Stimulated activated CD8-positive, alpha-beta memory T cell treated with anti-CD3 and anti-CD28 coated beads, Interleukin-12 subunit alpha, Interleukin-12 subunit beta, amount 100 ng/mL, for 24 hours (primary cell): ENCODE results near the gene INPP4B.

ENCODE experiments used
- DNase-seq: peaks from one replicate; pipeline ENCODE4 v3.0.0-alpha.2; 2020; ENCODE audit errors: extremely low read depth

The INPP4B gene

DNA sequence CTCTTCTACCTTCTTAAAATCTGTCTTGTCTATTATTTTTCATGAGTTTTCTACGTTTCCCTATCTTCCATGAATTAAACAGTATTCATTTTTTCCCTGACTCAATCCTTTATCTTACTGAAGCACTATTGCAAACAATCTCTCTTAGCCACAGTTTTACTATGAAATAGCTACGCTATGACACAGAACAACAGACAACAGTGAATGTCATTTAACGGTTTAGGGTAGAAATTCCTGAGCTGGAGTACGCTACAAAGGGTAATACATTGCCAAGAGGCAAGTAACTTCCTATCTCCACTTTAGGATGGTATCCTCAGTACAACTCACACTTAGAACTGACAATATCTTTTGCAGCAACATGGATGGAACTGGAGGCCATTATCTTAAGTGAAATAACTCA is 552.6 kb downstream of the INPP4B start:
- no peak for DNase-seq

GRCh38 chr4:142292231-142292630 is 553.9 kb downstream of the INPP4B start:
- DNase-seq = no peak

DNA sequence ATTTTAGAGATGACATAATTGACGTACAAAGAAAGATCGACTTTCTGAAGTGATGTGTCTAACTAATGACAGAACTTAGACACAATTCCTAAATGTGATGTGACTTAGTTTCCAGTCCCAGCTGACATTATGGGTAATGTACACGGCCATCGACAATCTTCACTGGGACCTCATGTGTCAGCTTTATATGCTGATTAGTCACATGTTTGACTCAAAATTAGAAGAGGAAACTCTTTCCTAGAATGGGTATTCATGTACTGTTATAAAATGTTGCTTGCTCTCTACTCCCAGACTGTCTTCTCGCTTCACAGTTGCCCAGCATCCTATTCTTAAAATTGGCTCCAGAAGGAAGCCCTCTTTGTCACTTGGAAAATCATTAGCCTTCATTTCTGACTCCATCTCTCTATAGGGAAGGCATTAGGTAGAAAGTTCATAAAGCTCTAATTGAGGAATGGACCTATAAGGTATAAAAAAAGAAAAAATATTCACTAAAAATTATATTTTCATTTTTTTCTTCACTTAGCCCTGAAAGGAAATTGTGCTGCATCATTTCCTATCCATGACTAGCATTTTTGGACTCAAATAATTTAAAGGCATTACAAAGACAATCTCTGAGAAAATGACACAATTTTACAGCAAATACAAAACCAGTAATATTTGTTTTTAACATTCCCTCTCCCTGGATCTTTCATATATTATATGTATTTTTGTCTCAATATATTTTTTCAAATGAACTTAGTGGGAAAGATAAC is 554.6 kb downstream of the INPP4B start:
- no peak for DNase-seq

DNA sequence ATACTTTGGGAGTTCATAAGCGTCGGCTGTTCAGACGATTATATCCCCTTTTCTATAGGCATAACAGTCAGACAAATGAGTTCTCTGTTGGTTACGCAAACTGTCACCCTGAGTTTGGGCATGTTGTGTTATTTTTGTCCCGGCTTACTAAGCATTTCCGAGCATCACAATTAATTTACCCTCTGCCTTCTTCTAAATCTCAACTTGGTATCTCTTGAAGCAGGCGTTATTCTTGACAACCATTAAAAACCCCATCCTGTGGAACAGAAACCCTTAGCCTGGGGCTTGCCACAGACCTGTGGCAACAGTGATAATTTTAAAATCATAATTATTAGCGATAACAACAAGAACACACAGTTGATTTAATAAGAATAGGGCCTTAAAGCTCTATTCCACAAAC is 558.7 kb downstream of the INPP4B start:
- no peak for DNase-seq

DNA sequence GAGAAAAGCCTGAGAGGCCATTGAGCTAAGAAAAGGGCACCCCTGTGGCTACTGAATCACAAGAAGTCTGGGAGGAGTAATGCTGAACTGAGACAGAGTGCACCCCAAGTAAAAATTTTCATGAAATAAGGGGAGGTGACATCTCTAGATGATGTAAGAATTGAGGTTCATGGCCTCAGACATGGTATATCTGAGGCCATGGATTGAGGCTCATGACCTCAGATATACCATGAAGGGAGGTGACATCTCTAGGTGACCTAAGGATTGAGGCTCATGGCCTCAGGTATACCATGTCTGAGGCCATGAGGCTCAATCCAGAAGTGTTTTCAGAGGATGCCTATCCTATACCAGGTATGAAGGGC is 560.9 kb downstream of the INPP4B start:
- no peak for DNase-seq

DNA sequence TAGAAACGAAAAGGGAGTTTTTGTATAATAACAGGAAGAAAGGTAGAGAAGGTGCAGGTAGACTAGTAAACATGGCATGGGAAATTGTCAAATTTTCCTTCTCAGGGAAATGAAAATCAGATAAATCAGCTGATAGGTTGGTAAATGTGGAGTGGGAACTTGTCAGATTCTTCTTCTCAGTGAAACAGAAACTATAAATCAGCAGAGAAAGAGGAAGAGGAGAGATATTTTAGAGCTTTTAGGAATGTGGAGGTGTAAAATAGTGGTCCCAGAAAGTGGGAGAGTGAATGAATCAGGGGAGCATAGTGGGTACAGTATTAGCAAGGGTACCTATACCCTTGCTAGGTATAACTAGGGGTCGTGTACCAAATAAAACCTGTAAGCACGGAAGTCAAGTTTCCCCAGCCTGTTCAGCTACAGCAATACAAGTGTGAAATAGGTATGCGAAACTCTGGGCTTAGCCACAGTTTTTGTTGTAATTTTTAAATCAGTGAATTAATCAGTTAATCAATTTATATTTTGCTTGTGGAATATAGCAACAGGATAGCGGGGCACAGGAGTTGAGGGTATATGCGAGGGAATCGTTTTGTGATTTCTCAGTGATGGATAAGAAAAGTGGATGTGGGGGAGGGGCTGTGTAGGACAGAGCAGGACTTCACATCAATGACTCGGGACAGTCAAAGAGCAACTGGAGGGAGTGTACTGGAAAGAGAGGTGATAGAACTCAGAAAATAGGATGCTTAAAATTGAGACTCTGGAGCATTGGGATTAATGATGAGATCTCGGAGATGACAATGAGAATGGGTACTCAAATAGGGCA is 561.5 kb downstream of the INPP4B start:
- no peak for DNase-seq

- no peak for DNase-seq
These were observed 563.1 kb downstream of the INPP4B start for GRCh38 chr4:142282870-142283431.

DNA sequence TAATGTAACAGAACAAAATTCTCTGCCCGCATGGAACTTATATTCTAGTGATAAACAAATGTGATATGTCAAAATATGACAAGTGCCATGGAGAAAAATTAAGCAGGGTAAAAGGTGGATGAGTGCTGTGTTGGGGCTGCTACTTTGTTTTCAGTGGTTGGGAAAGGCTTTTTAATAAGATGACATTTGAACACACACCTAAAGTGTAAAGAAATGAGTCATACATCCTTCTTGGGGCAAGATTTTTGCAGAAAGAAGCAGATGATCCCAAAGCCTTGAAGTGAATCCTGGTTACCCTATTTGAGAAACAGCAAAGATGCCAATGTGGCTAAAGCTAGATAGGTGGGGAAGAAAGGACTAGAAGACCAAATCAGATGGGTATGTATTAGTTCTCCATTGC is 564.1 kb downstream of the INPP4B start:
- no peak for DNase-seq

DNA sequence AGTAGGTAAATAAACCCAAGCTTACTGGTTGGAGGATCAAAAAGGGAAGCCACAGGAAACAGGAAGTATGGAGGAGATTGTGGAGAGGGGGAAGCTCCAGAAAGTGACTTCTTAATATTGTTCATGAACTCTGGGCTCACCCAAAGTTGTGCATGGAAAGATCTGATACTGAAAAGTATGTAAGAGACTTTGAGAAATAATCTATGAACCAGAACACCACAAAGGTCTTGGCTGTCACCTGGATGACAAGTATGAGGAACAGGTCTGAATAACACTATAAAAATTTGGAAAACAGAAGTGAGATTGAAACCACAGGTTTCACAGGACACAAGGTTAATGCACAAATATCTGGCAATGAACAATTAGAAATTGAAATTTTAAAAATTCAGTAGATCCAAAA is 567.4 kb downstream of the INPP4B start:
- DNase-seq = no peak

DNA sequence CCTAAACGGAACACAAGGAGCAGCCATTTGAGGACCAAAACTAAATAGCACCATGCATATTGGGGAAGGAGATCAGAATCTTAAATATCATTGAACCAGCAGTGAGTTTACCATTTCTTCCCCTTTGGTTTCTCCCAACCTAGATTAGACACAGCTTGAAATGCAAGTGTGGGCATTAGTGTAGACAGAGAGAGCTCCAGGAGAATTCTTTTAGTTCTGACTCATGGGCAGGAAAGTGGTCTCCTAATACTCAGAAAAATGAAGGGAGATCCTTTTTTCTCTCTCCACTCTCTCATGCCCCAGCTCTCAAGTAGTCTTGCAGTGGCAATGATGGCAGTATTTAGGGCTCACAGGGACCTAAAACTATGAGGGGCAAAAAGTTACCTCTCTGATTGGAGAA is 567.9 kb downstream of the INPP4B start:
- no peak for DNase-seq

- DNase-seq = no peak
These were observed 572.0 kb downstream of the INPP4B start for GRCh38 chr4:142274137-142274536.

GRCh38 chr4:142272452-142272851 is 573.6 kb downstream of the INPP4B start:
- no peak for DNase-seq

GRCh38 chr4:142271832-142272231 is 574.3 kb downstream of the INPP4B start:
- DNase-seq = no peak

DNA sequence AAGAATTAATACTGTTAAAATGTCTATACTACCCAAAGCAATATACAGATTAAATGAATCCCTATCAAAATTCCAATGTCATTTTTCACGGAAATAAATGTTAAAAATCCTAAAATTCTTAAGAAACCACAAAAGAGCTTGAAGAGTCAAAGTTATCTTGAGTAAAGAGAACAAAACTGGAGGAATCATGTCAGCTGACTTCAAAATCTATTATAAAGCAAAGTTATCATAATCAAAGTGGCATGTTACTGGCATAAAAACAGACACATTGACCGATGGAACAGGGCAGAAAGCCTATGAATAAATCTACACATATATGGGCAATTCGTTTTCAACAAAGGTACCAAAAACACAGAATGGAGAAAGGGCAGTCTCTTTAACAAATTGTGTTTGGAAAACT is 579.0 kb downstream of the INPP4B start:
- DNase-seq = no peak

- DNase-seq = no peak
These were observed 580.2 kb downstream of the INPP4B start for GRCh38 chr4:142265946-142266345.

DNA sequence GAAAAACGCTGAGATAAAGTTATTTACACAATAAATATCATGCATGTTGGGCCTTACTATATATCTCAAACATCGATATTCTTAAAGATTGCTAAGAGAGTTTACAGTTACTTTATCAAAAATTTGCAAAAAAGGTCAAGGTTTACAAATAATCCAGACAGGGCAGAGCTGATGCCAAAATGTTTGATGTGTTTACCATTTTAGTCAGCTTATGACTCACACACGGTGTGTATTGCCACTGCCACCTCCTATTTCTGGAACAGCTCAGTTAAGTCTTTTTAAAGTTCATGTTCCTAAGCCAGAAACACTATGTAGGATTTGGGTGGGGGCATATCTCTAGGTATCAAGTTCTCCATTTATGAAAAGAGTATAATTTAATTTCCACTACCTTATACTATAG is 580.6 kb downstream of the INPP4B start:
- DNase-seq = no peak

DNA sequence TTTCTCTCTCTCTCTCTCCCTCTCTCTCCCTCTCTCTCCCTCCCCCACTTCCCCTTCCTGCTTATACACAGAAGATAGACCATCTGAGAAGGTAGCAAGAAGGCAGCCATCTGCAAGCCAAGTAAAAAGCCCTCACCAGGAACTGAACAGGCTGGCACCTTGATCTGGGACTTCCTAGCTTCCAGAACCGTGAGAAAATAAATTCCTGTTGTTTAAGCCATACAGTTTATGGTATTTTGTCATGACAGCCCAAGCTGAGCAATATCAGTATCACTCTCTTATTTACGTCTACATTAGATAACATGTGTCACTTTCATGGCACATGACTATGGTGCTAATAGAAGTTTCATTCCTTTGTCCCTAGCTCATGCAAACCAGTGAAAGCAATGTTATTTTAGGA is 581.1 kb downstream of the INPP4B start:
- DNase-seq = no peak

- no peak for DNase-seq
These were observed 583.1 kb downstream of the INPP4B start for GRCh38 chr4:142262956-142263355.

GRCh38 chr4:142248946-142249345 is 597.2 kb downstream of the INPP4B start:
- no peak for DNase-seq

DNA sequence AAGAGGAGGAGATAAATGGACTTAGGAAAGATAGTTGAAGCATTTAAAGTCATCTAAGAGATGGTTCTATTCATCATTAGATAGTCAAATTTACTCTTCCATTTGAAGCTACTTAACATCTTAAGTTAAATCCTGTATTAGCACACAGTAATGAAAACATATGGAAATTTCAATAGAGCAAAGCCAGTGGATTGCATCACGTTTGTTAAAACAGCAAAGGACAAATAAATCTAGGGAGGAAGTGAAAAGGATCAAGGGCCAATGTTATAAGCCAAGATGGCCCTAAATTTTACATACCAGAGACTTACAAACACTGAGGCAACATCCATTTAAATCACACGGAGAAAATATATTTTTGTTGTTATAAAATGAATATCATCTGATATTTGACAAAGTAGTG is 602.8 kb downstream of the INPP4B start:
- DNase-seq = no peak

DNA sequence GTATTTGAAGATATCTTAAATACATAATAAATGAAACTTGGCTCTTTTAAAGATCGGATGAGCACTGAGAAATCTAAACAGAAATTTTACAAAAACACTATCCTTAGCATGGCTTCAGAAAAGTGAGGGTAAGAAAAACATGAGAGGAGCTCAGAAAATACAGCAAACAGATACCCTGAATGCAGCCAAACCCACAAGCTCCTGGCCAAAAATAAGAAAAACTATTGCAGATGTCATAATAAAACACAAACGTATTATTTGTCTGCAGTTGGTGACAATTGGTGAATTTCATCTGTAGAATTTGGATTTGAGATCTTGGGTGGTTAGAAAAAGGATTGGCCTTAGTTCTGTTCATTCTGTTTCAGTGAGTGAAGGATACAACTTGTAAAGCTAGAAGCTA is 603.9 kb downstream of the INPP4B start:
- DNase-seq = no peak

DNA sequence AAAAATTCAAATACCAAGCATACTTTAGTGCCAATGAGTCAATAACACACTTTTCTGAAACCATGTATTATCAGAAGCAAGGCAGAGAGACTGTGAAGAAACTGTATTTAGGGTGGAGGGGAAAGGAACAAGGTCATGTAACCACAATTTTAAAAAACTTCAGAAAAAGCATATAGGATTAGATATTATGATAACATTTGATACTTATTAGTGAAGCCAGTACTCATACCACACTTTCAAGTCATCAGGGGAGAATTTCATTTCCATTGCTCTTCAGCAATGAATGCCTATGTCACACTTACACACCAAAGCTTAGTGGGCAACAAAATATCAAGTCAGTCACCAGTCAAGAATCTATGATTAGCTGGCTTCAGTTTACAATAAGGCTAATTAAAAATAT is 607.5 kb downstream of the INPP4B start:
- DNase-seq = no peak

DNA sequence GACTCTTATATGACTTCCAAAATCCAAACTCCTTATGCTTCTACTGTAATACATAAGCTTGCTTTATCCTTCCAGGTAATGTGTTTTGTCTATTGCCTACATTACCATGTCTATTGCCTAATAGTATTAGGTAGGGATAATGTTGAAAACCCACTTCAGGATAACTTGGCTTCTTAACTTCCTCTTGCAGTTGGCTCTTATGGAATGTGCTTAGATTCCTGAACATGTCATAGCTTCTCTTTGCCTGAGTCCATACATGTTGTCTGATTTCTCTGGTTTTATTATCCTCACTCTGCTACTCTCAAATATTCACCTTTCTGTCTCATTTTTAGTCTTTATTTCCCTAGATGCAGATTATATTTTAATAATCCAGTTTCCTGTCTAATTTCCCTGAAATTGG is 609.8 kb downstream of the INPP4B start:
- no peak for DNase-seq
